GM13976 (cell line): Measurements from ENCODE around the gene GSDME.

Experiments
- DNase-seq: peaks from one replicate; pipeline ENCODE4 v3.0.0; 2012; ENCODE audit warnings: low spot score
- in situ Hi-C: fragments of 300-500 bp; cut with MboI; formaldehyde crosslinking; loops from one replicate; pipeline ENCODE4 v1.12.0; 2022; ENCODE audit warnings: low sequenced_read_pairs, mixed read lengths, inconsistent platforms; ENCODE audit not compliant: unreplicated experiment
- TF ChIP-seq, protein P1 (sequence below): IDR thresholded peaks from 2 replicates; pipeline ENCODE4 v1.5.1; 2012; ENCODE audit warnings: borderline replicate concordance, mild to moderate bottlenecking; ENCODE audit not compliant: insufficient read depth; ENCODE audit errors: extremely low read depth, missing control alignments, control extremely low read depth

The GSDME gene

GRCh38 chr7:24718431-24718831, 38.8 kb downstream of the GSDME start:
- TF ChIP-seq, protein P1, sequence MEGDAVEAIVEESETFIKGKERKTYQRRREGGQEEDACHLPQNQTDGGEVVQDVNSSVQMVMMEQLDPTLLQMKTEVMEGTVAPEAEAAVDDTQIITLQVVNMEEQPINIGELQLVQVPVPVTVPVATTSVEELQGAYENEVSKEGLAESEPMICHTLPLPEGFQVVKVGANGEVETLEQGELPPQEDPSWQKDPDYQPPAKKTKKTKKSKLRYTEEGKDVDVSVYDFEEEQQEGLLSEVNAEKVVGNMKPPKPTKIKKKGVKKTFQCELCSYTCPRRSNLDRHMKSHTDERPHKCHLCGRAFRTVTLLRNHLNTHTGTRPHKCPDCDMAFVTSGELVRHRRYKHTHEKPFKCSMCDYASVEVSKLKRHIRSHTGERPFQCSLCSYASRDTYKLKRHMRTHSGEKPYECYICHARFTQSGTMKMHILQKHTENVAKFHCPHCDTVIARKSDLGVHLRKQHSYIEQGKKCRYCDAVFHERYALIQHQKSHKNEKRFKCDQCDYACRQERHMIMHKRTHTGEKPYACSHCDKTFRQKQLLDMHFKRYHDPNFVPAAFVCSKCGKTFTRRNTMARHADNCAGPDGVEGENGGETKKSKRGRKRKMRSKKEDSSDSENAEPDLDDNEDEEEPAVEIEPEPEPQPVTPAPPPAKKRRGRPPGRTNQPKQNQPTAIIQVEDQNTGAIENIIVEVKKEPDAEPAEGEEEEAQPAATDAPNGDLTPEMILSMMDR = no peak
- in situ Hi-C loops = no loop called here
- DNase-seq = peak; percentile 21

- peak; percentile 36 for DNase-seq
- in situ Hi-C loops = no loop called here
- TF ChIP-seq, protein P1 = no peak
Measured at GRCh38 chr7:24717694-24718320, 39.5 kb downstream of the GSDME start.

DNA sequence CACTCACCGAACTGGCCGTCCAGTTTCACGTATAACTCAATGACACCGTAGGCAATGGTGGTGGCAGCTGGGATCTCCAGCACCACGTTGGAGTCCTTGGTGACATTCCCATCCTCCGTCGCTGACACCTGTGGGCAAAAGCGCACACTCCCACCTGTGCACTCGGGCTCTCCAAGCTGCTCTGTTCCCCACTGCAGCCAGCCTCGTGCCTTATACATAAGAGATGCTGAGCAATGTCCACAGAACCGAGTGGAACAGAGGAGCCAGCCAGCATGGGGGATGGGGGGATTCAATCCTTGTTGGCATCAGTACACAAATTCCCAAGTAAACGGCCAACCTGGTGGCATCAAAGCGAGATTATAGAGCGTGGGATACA, 40.0 kb downstream of the GSDME start:
- no peak for DNase-seq
- in situ Hi-C loops = no loop called here
- TF ChIP-seq, protein P1 = no peak

DNA sequence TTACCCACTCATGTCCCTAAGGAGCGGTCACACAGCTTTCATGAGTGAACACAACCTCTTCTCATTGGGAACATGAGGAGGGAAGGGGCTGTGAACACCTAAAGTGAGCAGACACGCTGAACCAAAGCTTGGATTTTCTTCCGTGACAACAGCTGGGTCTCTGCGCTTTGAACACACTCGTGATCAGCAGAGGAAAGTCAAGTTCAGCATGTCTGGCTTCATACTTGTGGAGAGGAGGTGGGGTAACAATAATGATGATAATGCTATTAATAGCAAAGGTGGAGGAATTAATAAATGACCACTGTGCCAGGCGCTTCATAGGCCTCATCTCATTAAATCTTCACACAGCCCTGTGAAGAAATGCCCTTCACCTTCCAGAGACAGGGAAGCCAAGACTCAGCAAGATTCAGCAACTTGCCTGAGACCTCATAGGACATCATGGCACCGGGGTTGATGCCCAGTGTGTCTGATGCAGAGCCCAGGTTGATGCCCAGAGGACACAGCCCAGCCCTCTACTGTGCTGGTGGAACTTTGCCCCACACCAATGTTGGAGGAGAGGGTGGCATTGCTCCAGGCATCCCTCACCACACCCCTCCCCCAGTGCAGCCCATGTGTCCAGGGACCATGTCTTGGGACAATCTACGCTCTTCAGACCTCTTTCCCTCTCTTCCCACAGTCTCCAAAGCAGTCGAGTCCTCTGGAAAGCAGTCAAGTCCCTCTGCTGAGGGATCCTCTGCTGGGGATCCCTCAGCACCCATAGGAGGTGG, 40.6 kb downstream of the GSDME start:
- no peak for DNase-seq
- in situ Hi-C loops = no loop called here
- TF ChIP-seq, protein P1 = no peak

DNA sequence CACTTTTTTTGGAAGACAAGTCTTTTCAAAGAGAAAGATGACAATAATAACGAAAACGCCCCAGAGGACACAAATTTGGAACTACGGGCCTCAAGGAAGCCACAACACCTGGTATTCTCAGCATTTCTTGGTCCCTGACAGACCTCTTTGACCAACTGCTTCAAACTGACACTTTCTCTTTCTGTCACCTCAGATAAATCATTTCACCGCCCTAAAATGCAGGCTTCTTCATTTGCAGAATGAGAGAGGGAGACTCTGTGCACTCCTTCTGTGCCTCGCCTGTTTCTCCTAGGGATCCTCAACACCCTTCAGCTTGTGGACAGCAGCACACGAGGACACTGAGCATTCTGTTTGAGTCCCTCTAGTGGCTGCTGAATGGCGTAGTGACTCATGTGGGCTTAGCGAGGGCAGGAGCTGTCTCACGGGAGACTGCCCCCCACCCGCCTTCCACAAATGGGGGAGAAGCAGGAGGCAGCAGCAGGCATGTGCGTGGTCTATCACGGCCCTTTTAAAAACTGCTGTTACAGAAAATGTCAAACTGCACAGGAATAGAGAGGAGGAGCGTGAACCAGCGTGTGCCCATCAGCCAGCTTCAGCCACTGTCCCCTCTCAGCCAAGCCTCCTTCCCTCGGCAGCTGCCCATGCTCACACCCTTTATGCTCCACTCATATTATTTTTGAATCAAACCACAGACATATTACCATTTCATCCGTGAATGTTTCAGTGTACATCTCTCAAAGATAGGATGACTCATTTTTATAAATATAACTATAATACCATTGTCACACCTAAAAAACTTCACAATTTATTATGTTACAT, 41.4 kb downstream of the GSDME start:
- DNase-seq = peak; percentile 73
- in situ Hi-C loops = no loop called here
- TF ChIP-seq, protein P1 = peak; percentile 52

- in situ Hi-C loops = no loop called here
- TF ChIP-seq, protein P1 = no peak
Measured at GRCh38 chr7:24715171-24715570, 42.1 kb downstream of the GSDME start.

More at GRCh38 chr7:24715171-24715570, 42.1 kb downstream of the GSDME start:
- DNase-seq = no peak
